Kasumi-1 (cell line): Measurements from ENCODE around the gene TULP4.
"Not testable (repeated sequence)": the region's sequence is repeated elsewhere in the genome, so short reads cannot be mapped to it uniquely, and the experiment has no call there.

ENCODE experiments used
- DNase-seq, 2 experiments: peaks; one replicate each; lab custom pipeline; 2025; lab: John Stamatoyannopoulos, UW

TULP4 gene

GRCh38 chr6:158503222-158503621 lies 191.0 kb downstream of the TULP4 start:
- no peak for DNase-seq

- peak; percentile 47 to 53 for DNase-seq
These were observed 191.6 kb downstream of the TULP4 start for GRCh38 chr6:158503846-158504245.

GRCh38 chr6:158505194-158505593 lies 192.9 kb downstream of the TULP4 start:
- DNase-seq: no peak

- peak in 1 of 2 experiments; percentile 2 for DNase-seq
These were observed 194.3 kb downstream of the TULP4 start for GRCh38 chr6:158506601-158507000.

GRCh38 chr6:158507174-158507573 lies 194.9 kb downstream of the TULP4 start:
- no peak for DNase-seq

- DNase-seq: no peak
These were observed 196.2 kb downstream of the TULP4 start for GRCh38 chr6:158508450-158508849.

- no peak for DNase-seq
These were observed 197.2 kb downstream of the TULP4 start for GRCh38 chr6:158509465-158509864.

- no peak for DNase-seq
These were observed 200.5 kb downstream of the TULP4 start for GRCh38 chr6:158512809-158513208.

- DNase-seq: peak in 1 of 2 experiments; percentile 9
These were observed 201.9 kb downstream of the TULP4 start for GRCh38 chr6:158514176-158514575.

GRCh38 chr6:158514991-158515390 lies 202.7 kb downstream of the TULP4 start:
- no peak for DNase-seq

- DNase-seq: no peak
These were observed 203.8 kb downstream of the TULP4 start for GRCh38 chr6:158516098-158516497.

- DNase-seq: no peak
These were observed 204.8 kb downstream of the TULP4 start for GRCh38 chr6:158517038-158517437.

GRCh38 chr6:158517581-158517980 lies 205.3 kb downstream of the TULP4 start:
- no peak for DNase-seq

- DNase-seq: peak; percentile 77
These were observed 206.2 kb downstream of the TULP4 start for GRCh38 chr6:158518191-158519127.

- no peak for DNase-seq
These were observed 207.0 kb downstream of the TULP4 start for GRCh38 chr6:158519300-158519699.

- no peak for DNase-seq
These were observed 207.5 kb downstream of the TULP4 start for GRCh38 chr6:158519761-158520160.

- not testable (repeated sequence) for DNase-seq
These were observed 208.7 kb downstream of the TULP4 start for GRCh38 chr6:158520975-158521374.

GRCh38 chr6:158521759-158522158 lies 209.5 kb downstream of the TULP4 start:
- DNase-seq: no peak

- no peak for DNase-seq
These were observed 210.4 kb downstream of the TULP4 start for GRCh38 chr6:158522616-158523015.

GRCh38 chr6:158524311-158524710 lies 212.0 kb downstream of the TULP4 start:
- no peak for DNase-seq

GRCh38 chr6:158527858-158528257 lies 215.6 kb downstream of the TULP4 start:
- not testable (repeated sequence) for DNase-seq

GRCh38 chr6:158528826-158529225 lies 216.6 kb downstream of the TULP4 start:
- DNase-seq: no peak

- no peak for DNase-seq
These were observed 217.4 kb downstream of the TULP4 start for GRCh38 chr6:158529629-158530028.

GRCh38 chr6:158531566-158531965 lies 219.3 kb downstream of the TULP4 start:
- DNase-seq: no peak
